HepG2 (cell line): ENCODE results near the gene ATG2A. TPM values are rescaled to one million over a fixed set of nuclear protein-coding genes. Genes with fewer than 3 reads are reported as not detected.

Experiments used
- ATAC-seq: fragments of 200-7000 bp; cut with Tn5 transposase; 3 replicates; pipeline ENCODE4 v1.9.1; 2020; ENCODE audit warnings: mild to moderate bottlenecking, moderate library complexity
- BruUV-seq: library from RNA; stranded (reverse); fragments of 400-500 nt; replicated peaks from 2 replicates; lab custom pipeline; 2021; lab: Mats Ljungman, UMichigan
- CTCF ChIA-PET: fragments of 300-600 bp; formaldehyde crosslinking; extraction: SDS; loops from one replicate; lab custom pipeline; 2021; ENCODE audit warnings: low total read pairs, inconsistent platforms, low intra/inter-chr PET ratio; lab: Yijun Ruan, JAX
- POLR2A ChIA-PET: fragments of 350-600 bp; sonication (Branson Sonifier 250); formaldehyde crosslinking; loops from one replicate; lab custom pipeline; 2020; ENCODE audit warnings: antibody characterized with exemption, inconsistent platforms; lab: Yijun Ruan, JAX
- DNase-seq: peaks from one replicate; pipeline ENCODE4 v3.0.0-alpha.2; 2015; ENCODE audit warnings: low spot score
- FAIRE-seq: peaks from 3 replicates; lab custom pipeline; 2011; peaks lifted over from hg19 to GRCh38; lab: Jason Lieb, UNC
- H2AFZ ChIP-seq: one replicate; pipeline ENCODE4 v1.6.1; 2011; ENCODE audit warnings: low read length, inconsistent platforms
- H3K27ac ChIP-seq: fragments of 300-600 bp; 3 replicates; pipeline ENCODE4 v1.8.0; 2011; ENCODE audit warnings: mixed run types, mild to moderate bottlenecking, mixed read lengths, low read length, inconsistent platforms; ENCODE audit not compliant: insufficient read depth; ENCODE audit errors: extremely low read length
- H3K27me3 ChIP-seq, 2 experiments: fragments of 200-600 bp in 1 of 2; 2 replicates in 1 of 2; 3 replicates in 1 of 2; pipeline versions ENCODE4 v1.6.0 to v1.8.0; 2011; ENCODE audit warnings: low read length in 2 of 2, mild to moderate bottlenecking in 2 of 2, moderate library complexity in 2 of 2, inconsistent platforms in 1 of 2; ENCODE audit not compliant: insufficient read depth in 2 of 2, control insufficient read depth in 1 of 2
- H3K36me3 ChIP-seq, 2 experiments: fragments of 200-600 bp in 1 of 2; replicated peaks in 1 of 2; 2 replicates in 1 of 2; 3 replicates in 1 of 2; pipeline versions ENCODE4 v1.5.1 to v1.8.0; 2011; ENCODE audit warnings: low read length in 2 of 2, inconsistent platforms in 1 of 2; ENCODE audit not compliant: insufficient read depth in 2 of 2, control insufficient read depth in 1 of 2
- H3K4me1 ChIP-seq: 2 replicates; pipeline ENCODE4 v1.5.1; 2012; ENCODE audit warnings: low read length, inconsistent platforms; ENCODE audit not compliant: insufficient read depth
- H3K4me2 ChIP-seq: 2 replicates; pipeline ENCODE4 v1.6.0; 2011; ENCODE audit warnings: low read depth, low read length, inconsistent platforms
- H3K4me3 ChIP-seq, 3 experiments: fragments of 200-600 bp in 1 of 3; sonication (generic), shearing (Covaris generic) in 1 of 3; replicated peaks in 1 of 3; 2 replicates each; pipeline ENCODE4 v1.5.1; 2011 to 2016; ENCODE audit warnings: low read length in 3 of 3, inconsistent platforms in 2 of 3, low read depth in 2 of 3, mild to moderate bottlenecking in 2 of 3, control low read depth in 1 of 3, mixed read lengths in 1 of 3; ENCODE audit not compliant: insufficient read depth in 1 of 3
- H3K79me2 ChIP-seq: one replicate; pipeline ENCODE4 v1.6.1; 2011; ENCODE audit warnings: low read length, inconsistent platforms; ENCODE audit not compliant: insufficient read depth
- H3K9ac ChIP-seq: 2 replicates; pipeline ENCODE4 v1.6.0; 2011; ENCODE audit warnings: mild to moderate bottlenecking, low read depth, low read length, inconsistent platforms; ENCODE audit not compliant: insufficient read depth
- H3K9me3 ChIP-seq: 2 replicates; pipeline ENCODE4 v1.5.1; 2012; ENCODE audit warnings: mild to moderate bottlenecking, low read length
- H4K20me1 ChIP-seq: 2 replicates; pipeline ENCODE4 v1.6.0; 2011; ENCODE audit warnings: inconsistent platforms, mild to moderate bottlenecking, low read length, moderate library complexity; ENCODE audit not compliant: insufficient read depth
- AFF4 ChIP-seq: sonication (generic); formaldehyde crosslinking; IDR thresholded peaks from 2 replicates; pipeline ENCODE4 v1.4.0; 2020; ENCODE audit warnings: missing genetic modification reagents
- CCDC6 ChIP-seq: sonication (generic); formaldehyde crosslinking; IDR thresholded peaks from 2 replicates; pipeline ENCODE4 v1.8.1; 2022; ENCODE audit warnings: mild to moderate bottlenecking, missing genetic modification reagents, moderate library complexity
- FOXK2 ChIP-seq: fragments of 450-650 bp; IDR thresholded peaks from 2 replicates; pipeline ENCODE4 v1.6.1; 2016
- HDAC1 ChIP-seq: sonication (generic); formaldehyde crosslinking; IDR thresholded peaks from 2 replicates; pipeline ENCODE4 v1.5.1; 2020; ENCODE audit warnings: mild to moderate bottlenecking, missing genetic modification reagents
- HNF4A ChIP-seq: sonication (generic); formaldehyde crosslinking; IDR thresholded peaks from 2 replicates; pipeline ENCODE4 v1.4.0; 2020; ENCODE audit warnings: missing genetic modification reagents
- HNF4G ChIP-seq, 2 experiments: sonication (generic) in 1 of 2; formaldehyde crosslinking in 1 of 2; IDR thresholded peaks; 2 replicates each; pipeline versions ENCODE4 v1.4.0 to v1.6.1; 2011 to 2020; ENCODE audit warnings: borderline replicate concordance in 2 of 2, low read depth in 2 of 2, mild to moderate bottlenecking in 2 of 2, low read length in 1 of 2, missing genetic modification reagents in 1 of 2, moderate library complexity in 1 of 2
- MLXIP ChIP-seq: sonication (generic); formaldehyde crosslinking; IDR thresholded peaks from 2 replicates; pipeline ENCODE4 v1.9.0; 2021; ENCODE audit warnings: missing genetic modification reagents, borderline replicate concordance
- TBP ChIP-seq: sonication (generic); formaldehyde crosslinking; IDR thresholded peaks from 2 replicates; pipeline ENCODE4 v1.5.0; 2020; ENCODE audit warnings: missing genetic modification reagents
- U2AF1 ChIP-seq: fragments of 200-400 bp; formaldehyde crosslinking; optimal IDR thresholded peaks from 2 replicates; pipeline ENCODE3; 2017; ENCODE audit warnings: mild to moderate bottlenecking, low read depth, low read length
- ZC3H13 ChIP-seq: sonication (generic); formaldehyde crosslinking; IDR thresholded peaks from 2 replicates; pipeline ENCODE4 v1.8.1; 2023; ENCODE audit warnings: mild to moderate bottlenecking, missing genetic modification reagents, moderate library complexity
- ZIK1 ChIP-seq: sonication (generic); formaldehyde crosslinking; IDR thresholded peaks from 2 replicates; pipeline ENCODE4 v1.5.0; 2020; ENCODE audit warnings: mild to moderate bottlenecking, low read depth, missing genetic modification reagents, borderline replicate concordance
- ZNF350 ChIP-seq: sonication (generic); formaldehyde crosslinking; IDR thresholded peaks from 2 replicates; pipeline ENCODE4 v1.4.0; 2020; ENCODE audit warnings: mild to moderate bottlenecking, low read depth, missing genetic modification reagents, borderline replicate concordance
- ZNF564 ChIP-seq: sonication (generic); formaldehyde crosslinking; IDR thresholded peaks from 2 replicates; pipeline ENCODE4 v1.8.1; 2023; ENCODE audit warnings: mild to moderate bottlenecking, missing genetic modification reagents
- ZNF678 ChIP-seq: sonication (generic); formaldehyde crosslinking; IDR thresholded peaks from 2 replicates; pipeline ENCODE4 v1.4.0; 2020; ENCODE audit warnings: mild to moderate bottlenecking, missing genetic modification reagents
- ZSCAN20 ChIP-seq: sonication (generic); formaldehyde crosslinking; IDR thresholded peaks from 2 replicates; pipeline ENCODE4 v1.4.0; 2020; ENCODE audit warnings: missing genetic modification reagents, mild to moderate bottlenecking, borderline replicate concordance
- WGBS: methylation state at CpG from one replicate; pipeline ENCODE4 v1.1.6; 2017; ENCODE audit warnings: low lambda C conversion rate; 5-methylcytosine and 5-hydroxymethylcytosine counted together
- in situ Hi-C: cut with HindIII; loops from 2 replicates; pipeline ENCODE4 v1.10.0; 2017; ENCODE audit warnings: low pct_unique_long_range_greater_than_20kb; ENCODE audit not compliant: extremely low pct_ligation_motif_present
- intact Hi-C: fragments of 100-400 bp; cut with micrococcal nuclease; formaldehyde crosslinking; loops from one replicate; pipeline ENCODE4 v1.10.0; 2022; ENCODE audit not compliant: unreplicated experiment
- polyA plus RNA-seq, 8 experiments: library from polyadenylated mRNA; depleted of rRNA in 3 of 8; stranded (reverse) in 7 of 8; unstranded in 1 of 8; fragments of >200 nt; fragmentation: Illumina TruSeq in 4 of 8; extraction: Trizol in 4 of 8; gene quantifications; 2 replicates each; pipeline versions ENCODE4 v1.2.1 to v1.2.3, GENCODE V29; 2011 to 2016; ENCODE audit warnings: low read depth in 4 of 8, missing spikeins in 1 of 8, mixed read lengths in 1 of 8; ENCODE audit not compliant: insufficient read depth in 1 of 8
- total RNA-seq, 5 experiments: library from RNA; depleted of rRNA; stranded (reverse); fragments of >200 nt; fragmentation: Illumina TruSeq; extraction: Trizol; gene quantifications; 2 replicates each; pipeline ENCODE4 v1.2.3, GENCODE V29; 2016; ENCODE audit warnings: low read depth in 1 of 5

Gene ATG2A
- total and polyA plus RNA-seq, 2 of the 13 experiments (the other 11 are each of a cell fraction or from before 2014, with no cell fraction given): 6.7 to 8.0 TPM

GRCh38 chr11:64875369-64876228 lies 41.4 kb downstream of the ATG2A start:
- H3K4me2 ChIP-seq: peak overlapping the region; percentile 98
- H4K20me1 ChIP-seq: no peaks in the 10 kb centered on the region; the same call in 1 of the 2 replicates
- H3K9me3 ChIP-seq: no peaks in the 10 kb centered on the region
- in situ Hi-C loops (no loop called here), intact Hi-C loops (no loop called here)
- peak overlapping the region in 2 of 3 experiments; percentile 83 to 99; a peak in 3 of 6 replicates for H3K4me3 ChIP-seq
- H3K36me3 ChIP-seq: peaks cover 2 to 11% of the 10 kb centered on the region in 2 experiments; a peak in 2 of 5 replicates
- CTCF ChIA-PET: no interaction called here
- no peak overlapping the region for H2AFZ ChIP-seq
- no peaks in the 10 kb centered on the region; a peak in 1 of 5 replicates for H3K27me3 ChIP-seq
- FAIRE-seq: no peak
- no peak for DNase-seq
- peaks cover 85% of the 10 kb centered on the region for H3K4me1 ChIP-seq
- POLR2A ChIA-PET: interaction anchor here (0.5 to 10.4 kb wide), 5 partner anchors 13 to 190 kb away, joined by 3 to 132 read pairs (median 22); no protein-coding TSS in a partner anchor
- ATAC-seq: peak; percentile 4; the same call in 1 of the 3 replicates
- 57% methylated on average over 17 of the region's 17 CpGs for WGBS
- peaks cover 48% of the 10 kb centered on the region for H3K79me2 ChIP-seq
- BruUV-seq: no TSS peak
- H3K9ac ChIP-seq: no peak overlapping the region; the same call in 1 of the 2 replicates
- peak overlapping the region; percentile 46 for H3K27ac ChIP-seq
- TF ChIP-seq ZIK1 (no peak), HNF4G (IDR thresholded peaks at IDR 0.05; ENCODE audit: borderline replicate concordance, low read depth, low read length) (peak; percentile 50; the same call in 1 of the 2 replicates), HNF4G (CRISPR knock-in tag; IDR thresholded peaks at IDR 0.05; ENCODE audit: borderline replicate concordance, low read depth) (no peak), ZNF564 (CRISPR knock-in tag) (no peak), HDAC1 (CRISPR knock-in tag) (peak; percentile 40; the same call in 1 of the 2 replicates), U2AF1 (peak; percentile 7), ZNF678 (no peak), ZSCAN20 (CRISPR knock-in tag) (no peak), AFF4 (CRISPR knock-in tag) (no peak), FOXK2 (no peak), MLXIP (CRISPR knock-in tag) (no peak), TBP (CRISPR knock-in tag) (no peak), ZNF350 (CRISPR knock-in tag) (0 out of 2 replicates have a peak, but pooled peaks have one; percentile 10), HNF4A (CRISPR knock-in tag) (peak; percentile 73), ZC3H13 (CRISPR knock-in tag) (peak; percentile 18; the same call in 1 of the 2 replicates), CCDC6 (CRISPR knock-in tag) (no peak)
